Fibroblast of pulmonary artery (primary cell): ENCODE measurements around the gene ADD3.

ENCODE experiments used
- DNase-seq: peaks from one replicate; pipeline ENCODE4 v3.0.0-alpha.2; 2010; ENCODE audit warnings: low read depth
- H3K4me3 ChIP-seq: replicated peaks from 2 replicates; pipeline ENCODE4 v1.5.1; 2011; ENCODE audit warnings: low read depth, mild to moderate bottlenecking, control low read depth, low read length, moderate library complexity
- TF ChIP-seq, protein P1 (sequence below): IDR thresholded peaks from 2 replicates; pipeline ENCODE4 v1.5.1; 2011; ENCODE audit warnings: mild to moderate bottlenecking, control low read depth, low read length, inconsistent platforms; ENCODE audit errors: missing control alignments

Gene ADD3

DNA sequence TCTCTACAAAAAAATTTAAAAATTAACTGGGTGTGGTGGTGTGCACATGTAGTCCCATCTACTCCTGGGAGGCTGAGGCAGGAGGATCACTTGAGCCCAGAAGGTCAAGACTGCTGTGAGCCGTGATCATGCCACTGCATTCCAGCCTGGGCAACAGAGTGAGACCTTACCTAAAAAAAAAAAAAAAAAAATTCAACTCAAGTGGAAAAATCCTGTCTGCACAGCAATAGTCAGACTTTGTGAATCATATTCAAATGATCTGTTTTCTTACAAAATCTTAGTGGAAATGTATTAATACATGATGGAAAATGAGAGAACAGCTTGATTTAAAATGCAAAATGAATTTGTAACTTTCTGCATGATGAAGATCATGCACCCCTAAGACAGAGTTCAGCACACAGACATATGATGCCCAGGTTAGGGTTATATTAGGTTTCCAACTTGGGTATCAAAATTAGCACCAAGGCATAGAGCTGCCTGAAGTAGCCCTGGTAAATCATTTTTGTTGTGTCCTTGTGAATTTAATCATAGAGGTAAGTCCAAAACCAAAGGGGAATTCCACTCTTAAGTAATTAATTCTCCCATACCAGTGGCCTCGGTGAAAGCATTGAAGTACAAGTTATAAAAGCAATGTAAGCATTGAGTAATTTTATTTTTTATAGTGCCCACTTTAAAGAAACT is 93.8 kb downstream of the ADD3 start:
- H3K4me3 ChIP-seq: no peak overlapping the region
- no peak for DNase-seq
- TF ChIP-seq, protein P1, sequence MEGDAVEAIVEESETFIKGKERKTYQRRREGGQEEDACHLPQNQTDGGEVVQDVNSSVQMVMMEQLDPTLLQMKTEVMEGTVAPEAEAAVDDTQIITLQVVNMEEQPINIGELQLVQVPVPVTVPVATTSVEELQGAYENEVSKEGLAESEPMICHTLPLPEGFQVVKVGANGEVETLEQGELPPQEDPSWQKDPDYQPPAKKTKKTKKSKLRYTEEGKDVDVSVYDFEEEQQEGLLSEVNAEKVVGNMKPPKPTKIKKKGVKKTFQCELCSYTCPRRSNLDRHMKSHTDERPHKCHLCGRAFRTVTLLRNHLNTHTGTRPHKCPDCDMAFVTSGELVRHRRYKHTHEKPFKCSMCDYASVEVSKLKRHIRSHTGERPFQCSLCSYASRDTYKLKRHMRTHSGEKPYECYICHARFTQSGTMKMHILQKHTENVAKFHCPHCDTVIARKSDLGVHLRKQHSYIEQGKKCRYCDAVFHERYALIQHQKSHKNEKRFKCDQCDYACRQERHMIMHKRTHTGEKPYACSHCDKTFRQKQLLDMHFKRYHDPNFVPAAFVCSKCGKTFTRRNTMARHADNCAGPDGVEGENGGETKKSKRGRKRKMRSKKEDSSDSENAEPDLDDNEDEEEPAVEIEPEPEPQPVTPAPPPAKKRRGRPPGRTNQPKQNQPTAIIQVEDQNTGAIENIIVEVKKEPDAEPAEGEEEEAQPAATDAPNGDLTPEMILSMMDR: no peak

DNA sequence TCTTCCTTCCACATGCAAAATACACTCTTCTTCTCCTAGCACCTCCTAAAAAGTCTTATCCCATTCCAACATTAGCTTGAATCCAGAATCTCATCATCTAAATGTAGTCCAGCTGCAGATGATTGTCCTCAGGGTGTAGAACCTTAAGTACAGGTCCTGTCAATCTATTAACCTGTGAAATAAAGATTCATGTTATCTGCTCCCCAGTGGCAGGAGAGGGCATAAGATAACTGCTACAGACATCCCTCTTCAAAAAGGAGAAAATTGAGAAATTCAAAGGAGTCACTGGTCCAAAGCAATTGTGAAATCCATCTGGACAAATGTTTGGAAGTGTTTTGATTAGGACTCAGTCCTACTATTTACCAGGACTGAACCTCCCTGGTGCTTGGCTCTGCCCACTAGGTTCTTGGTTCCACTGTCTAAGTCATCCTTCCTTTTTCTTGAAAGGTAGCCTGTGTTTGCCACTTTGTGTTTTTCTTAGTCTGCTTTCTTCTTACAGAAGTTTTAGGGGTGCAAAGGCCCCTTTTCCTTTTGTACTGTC is 96.2 kb downstream of the ADD3 start:
- TF ChIP-seq, protein P1: no peak
- DNase-seq: peak; percentile 44
- no peak overlapping the region for H3K4me3 ChIP-seq

DNA sequence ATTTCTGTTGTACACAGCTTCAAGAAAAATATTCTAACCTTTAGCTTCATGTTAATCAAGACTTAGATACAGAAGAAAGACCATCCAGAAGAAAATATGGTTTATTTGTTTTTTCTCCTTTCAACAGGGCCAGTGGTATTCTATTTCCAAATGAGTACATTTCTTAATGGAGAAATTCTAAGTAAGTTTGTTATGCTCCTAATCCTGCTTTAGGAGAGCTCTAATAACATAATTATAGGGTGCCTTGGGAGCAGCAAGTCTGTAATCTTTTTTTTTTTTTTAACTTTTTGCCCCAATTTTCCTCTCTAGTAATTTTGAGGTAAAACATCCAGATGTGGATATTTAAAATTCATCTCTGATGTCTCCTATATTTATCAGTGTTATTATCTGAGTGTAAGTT is 98.1 kb downstream of the ADD3 start:
- TF ChIP-seq, protein P1: no peak
- no peak overlapping the region for H3K4me3 ChIP-seq
- DNase-seq: no peak

DNA sequence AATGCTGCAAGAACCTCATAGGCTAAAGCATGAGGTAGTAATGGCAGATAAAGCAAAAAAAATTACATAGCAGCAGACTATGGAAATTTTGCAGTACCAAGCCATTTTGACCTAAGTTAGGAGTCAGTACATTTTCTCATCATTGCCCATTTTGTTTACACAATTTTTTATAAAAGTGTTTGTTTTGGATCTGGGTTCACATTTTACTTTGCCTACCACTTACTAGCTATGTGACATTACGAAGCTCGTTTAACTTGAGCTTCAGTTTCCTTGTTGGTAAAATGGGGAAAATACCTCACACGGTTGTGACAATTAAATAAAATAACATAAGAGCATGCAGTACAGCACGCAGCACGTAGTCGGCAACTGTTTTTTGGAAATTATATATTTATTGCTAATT is 99.6 kb downstream of the ADD3 start:
- H3K4me3 ChIP-seq: no peak overlapping the region
- TF ChIP-seq, protein P1: no peak
- DNase-seq: no peak

DNA sequence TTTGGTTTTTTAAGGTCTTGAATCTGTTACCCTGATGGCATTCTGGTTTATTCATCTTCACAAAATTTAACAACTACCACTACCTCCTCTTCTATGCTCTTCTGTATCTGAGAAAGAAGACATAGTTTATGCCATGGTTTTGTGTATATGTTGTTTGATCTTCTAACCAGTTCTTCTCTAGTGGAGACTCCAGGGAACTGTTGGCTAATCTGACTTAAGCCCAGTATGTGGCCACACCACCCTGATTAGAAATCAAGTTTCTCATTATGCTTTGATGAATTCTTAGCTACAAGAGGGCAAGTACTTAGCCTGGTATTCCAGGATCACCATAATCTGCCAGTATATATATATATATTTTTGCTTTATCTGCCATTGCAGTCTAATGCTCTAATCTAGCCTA is 100.1 kb downstream of the ADD3 start:
- no peak overlapping the region for H3K4me3 ChIP-seq
- no peak for DNase-seq

DNA sequence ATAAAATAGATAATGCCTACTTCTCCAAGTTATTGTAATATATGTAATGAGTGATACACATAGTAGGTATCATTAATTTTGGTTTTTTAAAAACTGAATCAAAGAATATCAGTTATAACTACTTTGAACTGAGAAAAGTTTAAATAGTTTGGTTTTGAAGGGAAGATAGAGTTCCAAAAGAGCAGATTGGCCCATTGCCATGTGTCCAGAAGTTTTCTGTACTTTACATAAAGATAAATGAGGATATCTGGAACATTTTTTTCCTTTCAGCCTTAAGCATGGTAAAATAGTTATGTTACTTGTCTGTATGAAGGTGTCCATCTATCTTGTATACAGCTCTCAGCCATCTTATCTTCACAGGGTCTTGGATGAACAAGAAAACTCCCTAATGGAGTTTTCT is 101.7 kb downstream of the ADD3 start:
- DNase-seq: no peak
- no peak overlapping the region for H3K4me3 ChIP-seq
- TF ChIP-seq, protein P1: no peak

More for the DNA sequence above, 100.1 kb downstream of the ADD3 start:
- TF ChIP-seq, protein P1: no peak

DNA sequence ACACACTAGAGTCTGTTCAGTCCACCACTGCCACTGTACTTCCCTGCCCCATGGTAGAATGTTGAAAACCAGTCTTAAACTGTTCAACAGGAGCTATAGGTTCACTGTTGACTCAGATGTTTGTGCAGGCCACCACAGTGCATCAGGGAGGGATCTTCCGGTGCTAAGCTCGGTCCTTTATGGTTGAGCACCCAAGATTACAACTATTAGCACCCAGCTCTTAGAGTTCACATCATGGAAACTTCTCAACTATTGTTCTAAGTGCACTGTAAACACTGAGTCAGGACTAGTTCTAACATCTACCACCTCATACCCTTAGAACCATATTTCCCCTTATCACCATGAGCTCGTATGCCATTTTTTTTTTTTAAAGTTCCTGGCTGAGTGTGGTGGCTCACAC is 102.6 kb downstream of the ADD3 start:
- no peak overlapping the region for H3K4me3 ChIP-seq
- TF ChIP-seq, protein P1: no peak
- DNase-seq: no peak
